HuH-7 (cell line): ENCODE measurements around the gene NCF1.
"Not testable (repeated sequence)": the region's sequence is repeated elsewhere in the genome, so short reads cannot be mapped to it uniquely, and the experiment has no call there.

Experiments
- DNase-seq: peaks from one replicate; pipeline ENCODE4 v3.0.0; 2011; ENCODE audit warnings: low spot score

NCF1 gene

DNA sequence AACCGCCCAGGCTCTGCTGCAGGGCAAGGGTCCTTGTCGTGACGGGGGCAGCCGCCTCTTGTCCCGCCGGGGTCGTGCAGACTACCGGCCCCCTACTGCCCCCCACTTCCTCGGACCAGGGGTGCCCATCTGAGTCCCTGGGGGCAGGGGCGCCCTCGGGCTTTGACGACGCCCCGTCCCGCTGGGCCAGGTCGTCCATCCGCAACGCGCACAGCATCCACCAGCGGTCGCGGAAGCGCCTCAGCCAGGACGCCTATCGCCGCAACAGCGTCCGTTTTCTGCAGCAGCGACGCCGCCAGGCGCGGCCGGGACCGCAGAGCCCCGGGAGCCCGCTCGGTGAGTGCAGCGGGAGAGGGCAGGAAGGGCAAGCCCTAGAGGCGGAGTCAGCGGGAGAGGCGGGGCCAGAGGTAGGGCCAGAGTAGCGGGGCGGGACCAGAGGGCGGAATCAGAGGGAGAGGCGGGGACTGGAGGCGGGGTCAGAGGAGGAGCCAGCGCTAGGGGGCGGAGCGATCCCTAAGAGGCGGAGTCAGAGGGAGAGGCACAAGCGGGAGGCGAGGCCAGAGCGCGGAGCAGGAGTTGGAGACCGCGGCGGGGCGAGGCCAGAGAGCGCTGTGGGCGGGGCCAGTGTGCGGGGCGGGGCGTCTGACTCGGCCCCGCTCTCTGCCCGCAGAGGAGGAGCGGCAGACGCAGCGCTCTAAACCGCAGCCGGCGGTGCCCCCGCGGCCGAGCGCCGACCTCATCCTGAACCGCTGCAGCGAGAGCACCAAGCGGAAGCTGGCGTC lies 14.7 kb downstream of the NCF1 start:
- DNase-seq: not testable (repeated sequence)

DNA sequence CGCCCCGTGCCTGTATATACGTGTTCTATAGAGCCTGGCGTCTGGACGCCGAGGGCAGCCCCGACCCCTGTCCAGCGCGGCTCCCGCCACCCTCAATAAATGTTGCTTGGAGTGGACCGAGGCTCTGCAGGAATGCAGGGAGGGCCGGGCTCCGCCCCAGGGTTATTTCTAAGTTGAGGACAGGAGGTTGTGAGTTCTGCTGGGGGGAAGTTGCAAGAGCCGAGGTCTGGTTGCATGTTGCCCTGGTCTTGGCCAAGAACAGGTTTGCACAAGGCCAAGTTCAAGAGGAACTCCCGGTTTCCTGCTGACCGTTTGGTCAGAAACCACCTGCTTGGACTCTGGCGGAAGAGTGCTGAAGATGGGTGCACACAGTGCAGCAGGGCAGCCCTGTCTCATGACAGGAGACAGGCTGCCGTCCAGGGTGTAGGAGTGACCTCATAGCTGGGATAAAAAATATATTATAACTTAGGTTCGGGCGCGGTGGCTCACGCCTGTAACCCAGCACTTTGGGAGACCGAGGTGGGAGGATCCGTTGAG lies 15.5 kb downstream of the NCF1 start:
- not testable (repeated sequence) for DNase-seq

DNA sequence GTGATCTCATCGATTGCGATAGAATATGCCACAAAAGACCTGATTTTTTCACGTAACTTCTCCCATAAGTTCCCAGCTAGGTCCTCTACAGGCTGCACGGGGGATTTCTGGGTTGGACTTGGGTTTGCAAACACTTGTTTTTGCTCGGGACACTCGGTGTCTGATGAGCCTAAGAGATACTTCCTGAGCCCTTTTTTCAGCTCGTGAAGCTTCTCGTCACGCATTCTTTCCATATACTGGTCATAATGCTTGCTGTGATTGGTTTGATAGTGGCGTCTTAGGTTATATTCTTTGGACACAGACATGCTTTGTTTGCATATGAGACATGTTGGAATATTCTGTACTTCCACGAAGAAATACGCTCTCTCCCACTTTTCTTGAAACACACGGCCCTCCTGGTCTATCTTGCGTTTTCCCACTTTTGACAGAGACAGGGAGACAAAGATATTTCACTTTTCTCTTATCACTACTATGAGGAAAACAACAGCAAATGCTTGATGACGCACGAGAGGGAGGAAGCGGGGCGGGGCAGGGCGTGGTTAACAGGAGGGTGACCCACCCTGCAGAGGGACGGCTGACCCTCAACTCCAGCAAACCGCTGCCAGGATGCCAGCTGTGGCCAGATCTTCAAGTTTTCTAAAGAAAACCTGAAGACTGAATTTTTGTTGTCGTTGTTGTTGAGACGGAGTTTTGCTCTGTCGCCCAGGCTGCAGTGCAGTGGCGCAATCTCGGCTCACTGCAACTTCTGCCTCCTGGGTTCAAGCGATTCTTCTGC lies 24.2 kb downstream of the NCF1 start:
- not testable (repeated sequence) for DNase-seq

DNA sequence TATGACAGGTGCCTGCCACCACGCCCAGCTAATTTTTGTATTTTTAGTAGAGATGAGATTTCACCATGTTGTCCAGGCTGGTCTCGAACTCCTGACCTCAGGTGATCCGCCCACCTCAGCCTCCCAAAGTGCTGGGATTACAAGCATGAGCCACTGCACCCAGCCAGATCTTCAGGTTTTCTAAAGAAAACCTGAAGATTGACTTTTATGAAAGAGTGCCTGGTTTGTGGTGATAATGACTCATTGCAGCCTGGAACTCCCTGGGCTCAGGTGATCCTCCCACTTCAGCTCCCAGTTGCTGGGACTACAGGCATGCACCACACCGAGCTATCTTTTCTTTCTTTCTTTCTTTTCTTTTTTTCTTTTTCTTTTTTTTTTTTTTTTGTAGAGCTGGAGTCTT lies 24.8 kb downstream of the NCF1 start:
- DNase-seq: not testable (repeated sequence)

DNA sequence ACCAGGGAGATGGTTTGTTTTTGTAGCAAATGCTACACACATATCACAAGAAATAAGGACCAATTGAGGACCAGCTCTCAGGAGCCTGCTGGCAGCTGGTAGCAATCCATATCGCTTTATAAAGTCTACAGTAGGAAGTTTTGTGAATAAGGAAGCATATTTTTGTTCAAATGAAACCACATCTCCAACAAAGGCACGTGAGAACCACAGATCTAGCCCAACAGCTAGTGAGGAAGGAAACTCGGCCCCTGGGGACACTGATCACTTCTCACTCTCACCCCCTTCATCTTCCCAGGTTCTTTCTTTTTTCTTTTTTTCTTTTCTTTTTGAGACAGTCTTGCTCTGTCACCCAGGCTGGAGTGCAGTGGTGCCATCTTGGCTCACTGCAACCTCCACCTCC lies 42.1 kb downstream of the NCF1 start:
- DNase-seq: not testable (repeated sequence)

DNA sequence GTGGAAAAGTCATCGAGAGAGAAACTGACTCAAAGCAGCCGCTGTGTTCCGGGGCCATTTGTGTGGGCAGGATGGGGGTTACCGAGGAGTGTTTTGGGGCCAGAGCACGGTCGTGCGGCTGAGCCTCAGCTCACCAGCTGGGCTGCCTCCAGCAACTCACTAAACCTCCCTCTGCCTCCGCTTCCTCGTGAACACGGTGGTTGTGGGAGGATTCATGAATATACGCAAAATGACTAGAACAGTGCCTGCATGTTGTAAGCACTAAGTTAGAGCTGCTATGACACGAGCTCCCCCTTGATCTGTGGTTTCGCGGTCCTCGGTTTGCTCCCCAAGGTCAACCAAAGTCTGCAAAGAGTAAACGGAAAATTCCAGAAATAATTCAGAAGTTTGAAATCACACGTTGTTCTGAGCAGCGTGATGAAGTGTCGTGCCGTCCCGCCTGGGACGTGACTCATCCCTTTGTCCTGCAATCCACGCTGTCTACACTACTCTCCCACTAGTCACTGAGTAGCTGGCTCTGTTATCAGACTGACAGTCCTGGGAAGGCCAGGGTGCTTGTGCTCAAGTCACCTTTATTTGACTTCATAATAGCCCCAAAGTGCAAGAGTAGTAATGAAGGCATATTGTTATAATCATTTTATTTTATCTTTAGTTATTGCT lies 46.5 kb downstream of the NCF1 start:
- DNase-seq: not testable (repeated sequence)

DNA sequence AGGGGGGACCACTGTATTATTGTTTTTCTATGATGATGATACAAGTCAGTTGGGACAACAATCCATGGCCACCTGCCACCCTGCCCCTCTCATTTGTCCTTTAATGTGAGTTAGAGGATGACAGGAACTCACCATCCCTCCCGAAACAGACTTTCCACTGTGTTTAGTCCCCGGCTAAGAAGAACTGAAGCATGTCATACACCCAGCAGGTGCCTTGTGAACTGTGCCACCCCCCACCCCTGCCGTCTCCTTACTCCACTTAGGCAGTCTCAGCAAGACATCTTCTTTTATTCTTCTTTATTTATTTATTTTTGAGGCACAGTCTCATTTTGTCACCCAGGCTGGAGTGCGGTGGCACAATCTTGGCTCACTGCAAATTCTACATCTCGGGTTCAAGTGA lies 47.4 kb downstream of the NCF1 start:
- DNase-seq: not testable (repeated sequence)

DNA sequence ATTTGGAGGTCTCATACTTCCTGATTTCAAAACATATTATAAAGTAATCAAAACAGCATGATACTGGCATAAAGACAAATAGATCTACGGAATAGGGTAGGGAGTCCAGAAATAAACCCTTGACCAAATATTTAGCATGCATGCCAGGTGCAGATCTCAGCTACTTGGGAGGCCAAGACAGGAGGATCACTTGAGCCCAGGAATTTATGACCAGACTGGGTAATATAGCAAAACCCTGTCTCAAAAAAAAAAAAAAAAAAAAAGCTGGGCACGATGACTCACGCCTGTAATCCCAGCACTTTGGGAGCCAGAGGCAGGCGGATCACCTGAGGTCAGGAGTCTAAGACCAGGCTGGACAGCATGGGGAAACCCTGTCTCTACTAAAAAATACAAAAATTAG lies 56.1 kb downstream of the NCF1 start:
- not testable (repeated sequence) for DNase-seq

DNA sequence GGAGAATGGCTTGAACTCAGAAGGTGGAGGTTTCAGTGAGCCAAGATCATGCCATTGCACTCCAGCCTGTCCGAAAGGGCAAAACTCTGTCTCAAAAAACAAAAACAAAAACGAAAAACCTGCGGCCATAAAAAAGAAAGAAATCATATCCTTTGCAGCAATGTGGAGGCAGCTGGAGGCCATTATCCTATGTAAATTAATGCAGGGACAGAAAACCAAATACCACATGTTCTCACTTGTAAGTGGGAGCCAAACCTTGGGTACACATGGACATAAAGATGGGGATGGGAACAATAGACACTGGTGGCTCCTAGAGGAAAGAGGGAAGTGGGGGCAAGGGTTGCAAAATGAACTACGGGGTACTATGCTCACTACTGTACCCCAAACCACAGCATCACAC lies 56.6 kb downstream of the NCF1 start:
- DNase-seq: not testable (repeated sequence)
